GM21723 (cell line): ENCODE data around the gene PGAP3.

Experiments used
- ATAC-seq: cut with Tn5 transposase; IDR thresholded peaks from one replicate; pipeline ENCODE4 v1.9.1; 2021; ENCODE audit warnings: mild to moderate bottlenecking, moderate library complexity; ENCODE audit not compliant: unreplicated experiment

PGAP3 gene

GRCh38 chr17:39661744-39662541 is 25.9 kb downstream of the PGAP3 start:
- ATAC-seq, result no peak

- ATAC-seq, result no peak
Measured at GRCh38 chr17:39660397-39661385, 27.2 kb downstream of the PGAP3 start.

GRCh38 chr17:39660011-39660360 is 27.9 kb downstream of the PGAP3 start:
- no peak for ATAC-seq

GRCh38 chr17:39659279-39660010 is 28.4 kb downstream of the PGAP3 start:
- no peak for ATAC-seq

- no peak for ATAC-seq
Measured at GRCh38 chr17:39658760-39659159, 29.1 kb downstream of the PGAP3 start.

- ATAC-seq, result no peak
Measured at GRCh38 chr17:39658346-39658745, 29.5 kb downstream of the PGAP3 start.

- no peak for ATAC-seq
Measured at GRCh38 chr17:39655105-39655504, 32.8 kb downstream of the PGAP3 start.

GRCh38 chr17:39653662-39654331 is 34.1 kb downstream of the PGAP3 start:
- no peak for ATAC-seq

GRCh38 chr17:39653316-39653661 is 34.6 kb downstream of the PGAP3 start:
- ATAC-seq, result no peak

GRCh38 chr17:39652587-39653315 is 35.1 kb downstream of the PGAP3 start:
- no peak for ATAC-seq

- ATAC-seq, result no peak
Measured at GRCh38 chr17:39651923-39652586, 35.8 kb downstream of the PGAP3 start.

- no peak for ATAC-seq
Measured at GRCh38 chr17:39650121-39650579, 37.7 kb downstream of the PGAP3 start.

GRCh38 chr17:39648616-39649366 is 39.1 kb downstream of the PGAP3 start:
- no peak for ATAC-seq

- ATAC-seq, result no peak
Measured at GRCh38 chr17:39647256-39647655, 40.6 kb downstream of the PGAP3 start.

GRCh38 chr17:39643271-39643670 is 44.6 kb downstream of the PGAP3 start:
- ATAC-seq, result no peak

- no peak for ATAC-seq
Measured at GRCh38 chr17:39642291-39643074, 45.4 kb downstream of the PGAP3 start.

- ATAC-seq, result no peak
Measured at GRCh38 chr17:39641883-39642282, 46.0 kb downstream of the PGAP3 start.

GRCh38 chr17:39641097-39641496 is 46.8 kb downstream of the PGAP3 start:
- ATAC-seq, result no peak
